GM06990 (cell line): ENCODE results near the gene MGMT.

Experiments used
- DNase-seq: peaks from one replicate; pipeline ENCODE4 v3.0.0-alpha.2; 2011; ENCODE audit not compliant: insufficient read length; ENCODE audit errors: extremely low read depth
- H3K27me3 ChIP-seq: replicated peaks from 2 replicates; pipeline ENCODE4 v1.6.0; 2011; ENCODE audit warnings: low read length; ENCODE audit not compliant: control insufficient read depth, insufficient read depth
- H3K36me3 ChIP-seq: 2 replicates; pipeline ENCODE4 v1.5.1; 2011; ENCODE audit warnings: low read length; ENCODE audit not compliant: control insufficient read depth, insufficient read depth
- H3K4me3 ChIP-seq: replicated peaks from 2 replicates; pipeline ENCODE4 v1.5.1; 2011; ENCODE audit warnings: low read depth, mild to moderate bottlenecking, control low read depth, low read length
- TF ChIP-seq, protein P1 (sequence below): IDR thresholded peaks from 2 replicates; pipeline ENCODE4 v1.5.1; 2011; ENCODE audit warnings: low read length, control low read depth, mild to moderate bottlenecking, inconsistent platforms; ENCODE audit not compliant: insufficient read depth, poor library complexity, severe bottlenecking

Gene MGMT

DNA sequence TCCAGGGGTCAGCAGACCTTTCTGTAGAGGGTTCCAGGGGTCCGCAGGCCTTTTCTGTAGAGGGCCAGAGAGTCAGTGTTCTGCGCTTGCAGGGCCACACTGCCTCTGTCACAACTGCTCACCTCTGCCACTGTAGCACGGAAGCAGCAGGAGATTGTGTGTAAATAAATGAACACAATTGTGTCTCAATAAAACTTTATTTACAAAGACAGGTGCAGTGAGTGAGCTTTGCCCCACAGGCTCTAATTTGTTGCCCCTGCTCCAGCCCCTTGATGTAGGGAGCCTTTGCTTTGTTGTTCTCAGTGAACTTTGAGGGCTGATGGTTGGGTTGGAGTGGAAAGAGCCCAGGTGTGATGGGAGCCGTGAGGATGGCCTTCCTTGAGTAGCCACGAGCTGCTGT, 67.8 kb downstream of the MGMT start:
- TF ChIP-seq, protein P1, sequence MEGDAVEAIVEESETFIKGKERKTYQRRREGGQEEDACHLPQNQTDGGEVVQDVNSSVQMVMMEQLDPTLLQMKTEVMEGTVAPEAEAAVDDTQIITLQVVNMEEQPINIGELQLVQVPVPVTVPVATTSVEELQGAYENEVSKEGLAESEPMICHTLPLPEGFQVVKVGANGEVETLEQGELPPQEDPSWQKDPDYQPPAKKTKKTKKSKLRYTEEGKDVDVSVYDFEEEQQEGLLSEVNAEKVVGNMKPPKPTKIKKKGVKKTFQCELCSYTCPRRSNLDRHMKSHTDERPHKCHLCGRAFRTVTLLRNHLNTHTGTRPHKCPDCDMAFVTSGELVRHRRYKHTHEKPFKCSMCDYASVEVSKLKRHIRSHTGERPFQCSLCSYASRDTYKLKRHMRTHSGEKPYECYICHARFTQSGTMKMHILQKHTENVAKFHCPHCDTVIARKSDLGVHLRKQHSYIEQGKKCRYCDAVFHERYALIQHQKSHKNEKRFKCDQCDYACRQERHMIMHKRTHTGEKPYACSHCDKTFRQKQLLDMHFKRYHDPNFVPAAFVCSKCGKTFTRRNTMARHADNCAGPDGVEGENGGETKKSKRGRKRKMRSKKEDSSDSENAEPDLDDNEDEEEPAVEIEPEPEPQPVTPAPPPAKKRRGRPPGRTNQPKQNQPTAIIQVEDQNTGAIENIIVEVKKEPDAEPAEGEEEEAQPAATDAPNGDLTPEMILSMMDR, result no peak
- Histone ChIP-seq H3K4me3 (no peak overlapping the region), H3K36me3 (no peaks in the 10 kb centered on the region), H3K27me3 (no peaks in the 10 kb centered on the region)
- DNase-seq, result no peak

DNA sequence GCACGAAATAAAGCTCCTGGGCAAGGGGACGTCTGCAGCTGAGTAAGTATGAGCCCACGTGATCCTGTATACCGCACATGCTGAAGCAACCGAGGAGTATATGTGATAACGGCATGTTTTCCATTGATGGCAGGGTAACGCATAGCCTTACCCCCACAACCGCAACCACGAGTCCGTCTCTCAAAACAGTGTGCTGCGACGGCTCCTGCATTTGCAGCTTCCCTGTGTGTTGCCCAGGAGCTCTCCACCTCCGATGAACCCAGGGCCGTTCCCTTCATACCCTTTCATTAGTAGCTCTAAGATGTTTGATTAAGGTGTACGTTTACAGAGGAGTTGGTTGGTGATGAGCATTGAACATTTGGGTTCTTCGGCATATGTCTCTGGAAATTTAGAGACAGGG, 69.3 kb downstream of the MGMT start:
- Histone ChIP-seq H3K27me3 (no peaks in the 10 kb centered on the region), H3K4me3 (no peak overlapping the region), H3K36me3 (no peaks in the 10 kb centered on the region)
- DNase-seq, result no peak
- TF ChIP-seq, protein P1, result no peak

DNA sequence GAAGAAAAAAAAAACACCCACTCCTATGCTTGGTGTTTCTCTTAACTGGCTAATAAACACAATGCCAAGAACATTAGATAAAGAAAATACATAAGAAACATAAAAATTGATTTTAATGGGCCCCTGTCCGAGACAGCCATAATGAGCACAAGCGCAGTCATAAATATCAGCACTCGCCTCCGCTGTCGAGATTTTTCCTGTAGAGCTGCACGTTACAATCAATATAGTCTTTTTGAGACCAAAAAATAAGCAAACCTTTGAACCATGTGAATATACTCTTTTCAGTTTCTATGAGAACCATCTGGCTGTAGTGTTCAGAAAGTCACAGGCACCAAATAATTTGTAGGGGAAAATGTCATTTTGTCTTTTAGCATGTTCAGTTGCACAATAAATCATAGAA, 70.1 kb downstream of the MGMT start:
- Histone ChIP-seq H3K27me3 (no peaks in the 10 kb centered on the region), H3K4me3 (no peak overlapping the region), H3K36me3 (no peaks in the 10 kb centered on the region)
- DNase-seq, result no peak
- TF ChIP-seq, protein P1, result no peak

DNA sequence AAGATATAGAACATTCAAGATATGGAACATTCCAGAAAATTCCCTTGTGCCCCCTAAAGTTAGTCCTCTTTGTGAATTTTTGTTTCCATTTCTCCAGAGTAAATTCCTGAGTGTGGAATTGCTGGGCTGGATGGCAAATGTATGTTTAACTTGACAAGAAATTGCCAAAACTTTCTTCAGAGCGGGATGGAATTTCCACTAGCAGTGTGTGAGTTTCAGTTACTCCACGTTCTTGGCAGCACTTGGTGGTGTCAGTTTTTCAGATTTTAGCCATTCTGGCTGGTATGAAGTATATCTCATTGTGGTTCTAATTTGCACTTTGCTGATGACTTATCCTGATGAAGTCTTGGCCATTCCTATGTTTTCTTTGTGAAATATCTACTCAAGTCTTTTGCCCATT, 71.2 kb downstream of the MGMT start:
- no peaks in the 10 kb centered on the region for H3K36me3 ChIP-seq
- TF ChIP-seq, protein P1, result no peak
- H3K27me3 ChIP-seq, result no peaks in the 10 kb centered on the region
- DNase-seq, result no peak
- no peak overlapping the region for H3K4me3 ChIP-seq

DNA sequence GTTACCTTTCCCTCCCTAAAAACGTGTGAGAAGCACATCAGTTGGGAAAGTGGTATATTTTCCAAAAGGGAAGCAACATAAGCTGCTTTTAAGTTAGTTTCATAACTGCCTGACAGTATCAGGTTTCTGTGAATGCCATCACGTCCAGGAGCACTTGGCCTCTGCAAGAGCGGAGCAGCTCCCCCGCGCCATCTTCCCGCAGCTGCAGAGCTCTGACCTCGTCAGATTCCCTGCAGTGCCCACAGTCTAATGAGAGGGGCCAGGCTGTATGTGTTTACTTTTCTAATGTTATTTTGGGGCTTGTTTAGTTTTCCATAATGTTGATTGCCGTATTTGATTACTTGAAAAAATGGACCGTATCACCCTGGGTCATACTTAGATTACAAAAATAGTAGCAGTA, 74.2 kb downstream of the MGMT start:
- Histone ChIP-seq H3K4me3 (no peak overlapping the region), H3K27me3 (no peaks in the 10 kb centered on the region), H3K36me3 (no peaks in the 10 kb centered on the region)
- TF ChIP-seq, protein P1, result no peak
- DNase-seq, result no peak

DNA sequence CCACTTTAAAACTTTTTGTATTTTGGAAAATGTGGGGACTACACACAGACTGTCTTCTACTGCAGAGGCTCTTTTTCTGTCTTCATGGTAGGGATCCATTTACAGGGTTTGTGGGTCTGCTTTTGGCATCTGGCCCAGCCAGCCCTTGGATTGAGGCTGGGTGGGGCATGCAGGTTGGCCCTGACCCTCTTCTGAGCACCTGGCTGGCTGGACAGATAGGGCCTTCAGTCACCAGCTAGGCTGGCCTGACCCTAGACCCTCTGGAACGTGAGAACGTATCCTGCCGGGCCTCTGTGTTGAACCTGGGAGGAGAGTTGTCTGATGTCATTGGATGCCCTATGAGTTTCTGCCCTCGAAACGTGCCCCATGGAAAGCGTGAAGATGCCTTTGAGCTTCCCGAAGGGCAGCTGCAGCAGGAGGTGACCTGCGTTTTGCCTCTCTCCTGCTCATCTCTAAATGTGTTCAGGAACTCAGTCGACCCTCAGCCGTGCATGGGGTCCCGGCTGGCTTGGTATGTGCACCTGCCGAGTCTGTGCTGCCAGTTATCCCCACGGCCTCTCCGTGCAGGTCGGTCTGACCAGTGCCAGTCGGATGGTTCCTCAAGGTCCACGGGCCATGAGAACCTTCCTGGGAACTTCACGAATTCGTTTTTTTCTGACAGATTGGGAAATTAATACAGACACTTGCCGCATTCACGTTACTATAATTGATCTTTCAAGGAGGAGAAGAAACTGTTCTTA, 74.9 kb downstream of the MGMT start:
- TF ChIP-seq, protein P1, result no peak
- Histone ChIP-seq H3K4me3 (no peak overlapping the region), H3K36me3 (no peaks in the 10 kb centered on the region), H3K27me3 (no peaks in the 10 kb centered on the region)
- DNase-seq, result no peak
